ENCODE results near the gene SRL. TPM values are rescaled to one million over a fixed set of nuclear protein-coding genes. Genes with fewer than 3 reads are reported as not detected.

The SRL gene
- total and polyA plus RNA-seq, 2 of the 13 experiments (the other 11 are each of a cell fraction or from before 2014, with no cell fraction given) = 0.05 TPM; not detected in 1

DNA sequence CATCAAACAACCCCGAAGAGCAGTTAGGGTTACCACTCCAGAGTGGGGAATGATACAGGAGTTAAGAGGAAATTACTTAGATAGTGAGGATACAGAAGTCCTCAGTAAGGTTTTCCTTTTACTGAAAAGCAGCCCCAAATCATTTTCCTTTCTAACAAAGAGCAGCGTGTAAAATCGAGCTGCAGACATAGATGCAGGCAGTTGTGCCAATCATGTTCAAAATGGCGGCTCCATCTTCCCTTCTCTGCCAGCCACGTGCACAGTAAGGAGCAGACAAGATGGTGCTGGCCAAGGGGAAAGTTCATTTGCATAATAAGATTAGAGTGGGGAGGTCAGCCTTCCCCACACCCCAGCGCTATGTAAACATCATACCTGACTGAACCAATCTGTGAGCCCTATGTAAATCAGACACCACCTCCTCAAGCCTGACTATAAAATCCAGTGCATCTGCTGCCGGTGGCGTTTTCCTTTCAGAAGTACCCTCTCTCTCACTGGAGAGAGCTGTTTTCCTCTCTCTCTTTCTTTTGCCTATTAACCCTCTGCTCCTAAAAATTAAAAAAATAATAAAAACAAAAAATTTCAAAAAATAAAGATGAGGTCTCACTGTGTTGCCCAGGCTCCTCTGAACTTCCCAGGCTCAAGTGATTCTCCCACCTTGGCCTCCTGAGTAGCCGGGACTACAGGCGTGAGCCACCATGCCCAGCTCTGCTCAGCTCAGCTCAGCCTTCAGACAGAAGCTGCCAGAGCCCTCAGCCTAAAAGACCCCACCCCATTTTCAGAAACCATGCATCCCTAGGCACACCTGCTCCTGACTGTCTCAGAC, 2.6 kb upstream of the SRL start:
- Histone ChIP-seq H3K79me2 (ENCODE audit: insufficient read depth, low read length) (no peaks in the 10 kb centered on the region), H4K20me1 (ENCODE audit: insufficient read depth, low read length) (no peaks in the 10 kb centered on the region), H3K9ac (ENCODE audit: insufficient read depth, low read depth, low read length) (no peak overlapping the region), H3K27me3 (ENCODE audit: control insufficient read depth in 1 of 2, insufficient read depth in 2 of 2, low read length in 2 of 2) (peaks cover 2 to 39% of the 10 kb centered on the region in 2 experiments), H3K9me3 (ENCODE audit: low read length) (no peaks in the 10 kb centered on the region), H3K4me2 (ENCODE audit: low read depth, low read length) (no peak overlapping the region), H2AFZ (ENCODE audit: low read length) (no peak overlapping the region), H3K36me3 (replicated peaks in 1 of 2; ENCODE audit: control insufficient read depth in 1 of 2, insufficient read depth in 2 of 2, low read length in 2 of 2) (no peaks in the 10 kb centered on the region), H3K4me1 (ENCODE audit: insufficient read depth, low read length) (peaks cover 20% of the 10 kb centered on the region), H3K4me3 (replicated peaks in 1 of 3; ENCODE audit: insufficient read depth in 1 of 3, low read depth in 2 of 3, low read length in 3 of 3) (no peak overlapping the region), H3K27ac (ENCODE audit: extremely low read length, insufficient read depth, low read length) (no peak overlapping the region)
- 52% methylated on average over 10 of the region's 10 CpGs for WGBS (ENCODE audit: low lambda C conversion rate)
- ATAC-seq = no peak
- in situ Hi-C loops (cut with HindIII; ENCODE audit: extremely low pct_ligation_motif_present, low pct_unique_long_range_greater_than_20kb) (no loop called here), intact Hi-C loops (cut with micrococcal nuclease; ENCODE audit: unreplicated experiment) (loop anchor here (10.0 kb wide), 1 partner anchor 230 kb away; no protein-coding TSS in a partner anchor)
- POLR2A ChIA-PET = interaction anchor here (0.7 to 2.0 kb wide), 2 partner anchors 9 to 70 kb away, joined by 3 to 9 read pairs; no protein-coding TSS in a partner anchor
- CTCF ChIA-PET (ENCODE audit: low intra/inter-chr PET ratio, low total read pairs) = no interaction called here
- DNase-seq (ENCODE audit: low spot score) = no peak
- no TSS peak for BruUV-seq (replicated peaks)
- no peak for FAIRE-seq
- no peak for TF ChIP-seq ASH2L (IDR thresholded peaks at IDR 0.05; ENCODE audit: insufficient read length, low read depth, low read length)
- no peak for TF ChIP-seq MBNL3 (CRISPR knock-in tag; conservative IDR thresholded peaks at IDR 0.05)
- TF ChIP-seq ZNF44 (CRISPR knock-in tag; IDR thresholded peaks at IDR 0.05) = no peak
- TF ChIP-seq NRL (CRISPR knock-in tag; IDR thresholded peaks at IDR 0.05; ENCODE audit: borderline replicate concordance) = no peak
- TF ChIP-seq, protein P1, sequence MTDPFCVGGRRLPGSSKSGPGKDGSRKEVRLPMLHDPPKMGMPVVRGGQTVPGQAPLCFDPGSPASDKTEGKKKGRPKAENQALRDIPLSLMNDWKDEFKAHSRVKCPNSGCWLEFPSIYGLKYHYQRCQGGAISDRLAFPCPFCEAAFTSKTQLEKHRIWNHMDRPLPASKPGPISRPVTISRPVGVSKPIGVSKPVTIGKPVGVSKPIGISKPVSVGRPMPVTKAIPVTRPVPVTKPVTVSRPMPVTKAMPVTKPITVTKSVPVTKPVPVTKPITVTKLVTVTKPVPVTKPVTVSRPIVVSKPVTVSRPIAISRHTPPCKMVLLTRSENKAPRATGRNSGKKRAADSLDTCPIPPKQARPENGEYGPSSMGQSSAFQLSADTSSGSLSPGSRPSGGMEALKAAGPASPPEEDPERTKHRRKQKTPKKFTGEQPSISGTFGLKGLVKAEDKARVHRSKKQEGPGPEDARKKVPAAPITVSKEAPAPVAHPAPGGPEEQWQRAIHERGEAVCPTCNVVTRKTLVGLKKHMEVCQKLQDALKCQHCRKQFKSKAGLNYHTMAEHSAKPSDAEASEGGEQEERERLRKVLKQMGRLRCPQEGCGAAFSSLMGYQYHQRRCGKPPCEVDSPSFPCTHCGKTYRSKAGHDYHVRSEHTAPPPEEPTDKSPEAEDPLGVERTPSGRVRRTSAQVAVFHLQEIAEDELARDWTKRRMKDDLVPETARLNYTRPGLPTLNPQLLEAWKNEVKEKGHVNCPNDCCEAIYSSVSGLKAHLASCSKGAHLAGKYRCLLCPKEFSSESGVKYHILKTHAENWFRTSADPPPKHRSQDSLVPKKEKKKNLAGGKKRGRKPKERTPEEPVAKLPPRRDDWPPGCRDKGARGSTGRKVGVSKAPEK (CRISPR knock-in tag; IDR thresholded peaks at IDR 0.05; ENCODE audit: borderline replicate concordance) = no peak
- no peak for TF ChIP-seq KAT8 (CRISPR knock-in tag; IDR thresholded peaks at IDR 0.05)
- TF ChIP-seq NR2F1 (CRISPR knock-in tag; IDR thresholded peaks at IDR 0.05) = no peak
- TF ChIP-seq, protein P2, sequence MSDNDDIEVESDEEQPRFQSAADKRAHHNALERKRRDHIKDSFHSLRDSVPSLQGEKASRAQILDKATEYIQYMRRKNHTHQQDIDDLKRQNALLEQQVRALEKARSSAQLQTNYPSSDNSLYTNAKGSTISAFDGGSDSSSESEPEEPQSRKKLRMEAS (IDR thresholded peaks at IDR 0.05) = no peak
- TF ChIP-seq PCBP2 (optimal IDR thresholded peaks at IDR 0.05; ENCODE audit: low read depth, low read length, poor library complexity, severe bottlenecking) = no peak
- TF ChIP-seq, protein P3, sequence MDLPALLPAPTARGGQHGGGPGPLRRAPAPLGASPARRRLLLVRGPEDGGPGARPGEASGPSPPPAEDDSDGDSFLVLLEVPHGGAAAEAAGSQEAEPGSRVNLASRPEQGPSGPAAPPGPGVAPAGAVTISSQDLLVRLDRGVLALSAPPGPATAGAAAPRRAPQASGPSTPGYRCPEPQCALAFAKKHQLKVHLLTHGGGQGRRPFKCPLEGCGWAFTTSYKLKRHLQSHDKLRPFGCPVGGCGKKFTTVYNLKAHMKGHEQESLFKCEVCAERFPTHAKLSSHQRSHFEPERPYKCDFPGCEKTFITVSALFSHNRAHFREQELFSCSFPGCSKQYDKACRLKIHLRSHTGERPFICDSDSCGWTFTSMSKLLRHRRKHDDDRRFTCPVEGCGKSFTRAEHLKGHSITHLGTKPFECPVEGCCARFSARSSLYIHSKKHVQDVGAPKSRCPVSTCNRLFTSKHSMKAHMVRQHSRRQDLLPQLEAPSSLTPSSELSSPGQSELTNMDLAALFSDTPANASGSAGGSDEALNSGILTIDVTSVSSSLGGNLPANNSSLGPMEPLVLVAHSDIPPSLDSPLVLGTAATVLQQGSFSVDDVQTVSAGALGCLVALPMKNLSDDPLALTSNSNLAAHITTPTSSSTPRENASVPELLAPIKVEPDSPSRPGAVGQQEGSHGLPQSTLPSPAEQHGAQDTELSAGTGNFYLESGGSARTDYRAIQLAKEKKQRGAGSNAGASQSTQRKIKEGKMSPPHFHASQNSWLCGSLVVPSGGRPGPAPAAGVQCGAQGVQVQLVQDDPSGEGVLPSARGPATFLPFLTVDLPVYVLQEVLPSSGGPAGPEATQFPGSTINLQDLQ (CRISPR knock-in tag; IDR thresholded peaks at IDR 0.05) = no peak
- TF ChIP-seq SIN3B (IDR thresholded peaks at IDR 0.05; ENCODE audit: low read length) = no peak

Measured in HepG2 (cell line).